ENCODE results near the gene FARP1.

FARP1 gene

DNA sequence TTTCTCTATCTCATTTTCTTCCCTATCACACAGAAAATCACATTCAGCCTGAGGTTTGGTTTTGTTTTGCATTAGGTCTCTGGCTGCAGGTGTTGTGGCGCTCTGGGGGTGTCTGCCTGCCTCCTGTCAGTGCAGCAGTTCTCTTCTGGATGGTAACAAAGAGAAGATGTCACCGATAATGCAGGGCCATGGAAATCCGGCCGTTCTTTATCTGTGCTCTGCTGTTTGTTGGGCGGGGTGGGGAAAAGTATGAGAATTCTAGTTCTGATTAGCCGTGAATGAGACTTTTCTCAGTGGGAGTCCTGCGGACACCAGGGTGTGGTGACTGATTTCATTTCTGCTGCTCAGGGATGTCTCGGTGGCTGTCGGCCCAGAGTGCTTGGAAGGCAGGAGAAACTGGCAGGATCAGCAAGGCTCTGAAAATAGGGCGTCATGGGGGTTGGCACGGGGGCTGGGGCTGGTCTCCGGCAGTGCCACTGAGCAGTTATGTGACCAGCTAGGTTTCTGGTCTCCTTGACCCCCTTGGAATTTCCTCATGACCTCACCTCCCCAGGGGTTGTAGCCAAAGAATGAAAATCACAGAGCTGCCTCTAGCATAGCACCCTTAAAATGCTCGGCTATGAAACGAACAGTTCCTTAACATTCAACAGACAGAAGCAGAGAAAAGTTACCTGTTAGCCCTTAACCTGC is 29.2 kb downstream of the FARP1 start:
- TF ChIP-seq, protein P1, sequence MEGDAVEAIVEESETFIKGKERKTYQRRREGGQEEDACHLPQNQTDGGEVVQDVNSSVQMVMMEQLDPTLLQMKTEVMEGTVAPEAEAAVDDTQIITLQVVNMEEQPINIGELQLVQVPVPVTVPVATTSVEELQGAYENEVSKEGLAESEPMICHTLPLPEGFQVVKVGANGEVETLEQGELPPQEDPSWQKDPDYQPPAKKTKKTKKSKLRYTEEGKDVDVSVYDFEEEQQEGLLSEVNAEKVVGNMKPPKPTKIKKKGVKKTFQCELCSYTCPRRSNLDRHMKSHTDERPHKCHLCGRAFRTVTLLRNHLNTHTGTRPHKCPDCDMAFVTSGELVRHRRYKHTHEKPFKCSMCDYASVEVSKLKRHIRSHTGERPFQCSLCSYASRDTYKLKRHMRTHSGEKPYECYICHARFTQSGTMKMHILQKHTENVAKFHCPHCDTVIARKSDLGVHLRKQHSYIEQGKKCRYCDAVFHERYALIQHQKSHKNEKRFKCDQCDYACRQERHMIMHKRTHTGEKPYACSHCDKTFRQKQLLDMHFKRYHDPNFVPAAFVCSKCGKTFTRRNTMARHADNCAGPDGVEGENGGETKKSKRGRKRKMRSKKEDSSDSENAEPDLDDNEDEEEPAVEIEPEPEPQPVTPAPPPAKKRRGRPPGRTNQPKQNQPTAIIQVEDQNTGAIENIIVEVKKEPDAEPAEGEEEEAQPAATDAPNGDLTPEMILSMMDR (IDR thresholded peaks at IDR 0.05), result no peak
- Histone ChIP-seq H3K27me3 (no peaks in the 10 kb centered on the region), H3K4me1 (ENCODE audit: control insufficient read depth in 1 of 2, insufficient read depth in 1 of 2, low read depth in 1 of 2, low read length in 1 of 2) (no peaks in the 10 kb centered on the region), H3K9me3 (no peaks in the 10 kb centered on the region), H3K4me3 (ENCODE audit: low read depth in 1 of 2, low read length in 1 of 2) (no peak overlapping the region), H3K27ac (no peak overlapping the region), H3K36me3 (no peaks in the 10 kb centered on the region)

DNA sequence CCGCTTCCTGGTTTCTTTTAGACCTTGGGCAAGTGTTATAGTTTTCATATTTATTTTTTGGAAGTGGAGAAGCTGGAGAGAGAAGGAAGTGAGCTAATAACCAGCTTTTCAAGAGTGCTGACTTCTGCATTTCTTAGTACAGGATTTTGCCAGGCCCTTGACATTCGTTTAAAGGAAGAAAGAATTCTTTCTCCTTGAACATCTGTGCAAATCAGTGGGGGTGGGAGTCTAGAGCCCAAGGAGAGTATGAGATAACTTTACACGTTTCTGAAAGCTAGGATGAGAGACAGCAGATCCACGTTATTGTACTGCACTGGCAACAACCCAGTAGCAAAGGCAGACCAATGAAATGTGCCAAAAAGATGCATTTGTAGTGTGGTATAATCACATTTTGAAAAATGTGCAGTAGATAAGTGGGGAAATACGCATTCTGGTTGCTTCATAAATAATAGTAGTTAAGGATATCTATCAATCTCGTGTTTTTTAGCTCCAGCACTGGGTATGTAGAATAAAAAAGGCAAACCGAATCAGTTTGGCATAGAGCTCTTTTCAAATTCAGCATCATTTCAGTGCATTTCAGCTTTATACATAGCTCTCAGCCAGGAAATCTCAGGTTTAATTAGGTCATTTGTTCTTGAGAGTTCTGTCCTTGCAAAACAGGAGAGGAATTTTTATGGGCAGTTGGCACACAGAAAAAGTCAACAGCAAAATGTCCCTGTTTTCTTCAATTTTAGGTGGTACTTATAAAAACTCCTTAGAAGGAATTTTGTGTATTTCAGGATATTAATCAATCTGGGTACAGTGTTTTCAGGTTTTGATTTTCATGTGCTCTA is 29.9 kb downstream of the FARP1 start:
- H3K27ac ChIP-seq, result no peak overlapping the region
- no peaks in the 10 kb centered on the region for H3K36me3 ChIP-seq
- H3K4me1 ChIP-seq (ENCODE audit: control insufficient read depth in 1 of 2, insufficient read depth in 1 of 2, low read depth in 1 of 2, low read length in 1 of 2), result no peaks in the 10 kb centered on the region
- no peaks in the 10 kb centered on the region for H3K9me3 ChIP-seq
- TF ChIP-seq, protein P1 (IDR thresholded peaks at IDR 0.05), result no peak
- no peaks in the 10 kb centered on the region for H3K27me3 ChIP-seq
- H3K4me3 ChIP-seq (ENCODE audit: low read depth in 1 of 2, low read length in 1 of 2), result no peak overlapping the region

DNA sequence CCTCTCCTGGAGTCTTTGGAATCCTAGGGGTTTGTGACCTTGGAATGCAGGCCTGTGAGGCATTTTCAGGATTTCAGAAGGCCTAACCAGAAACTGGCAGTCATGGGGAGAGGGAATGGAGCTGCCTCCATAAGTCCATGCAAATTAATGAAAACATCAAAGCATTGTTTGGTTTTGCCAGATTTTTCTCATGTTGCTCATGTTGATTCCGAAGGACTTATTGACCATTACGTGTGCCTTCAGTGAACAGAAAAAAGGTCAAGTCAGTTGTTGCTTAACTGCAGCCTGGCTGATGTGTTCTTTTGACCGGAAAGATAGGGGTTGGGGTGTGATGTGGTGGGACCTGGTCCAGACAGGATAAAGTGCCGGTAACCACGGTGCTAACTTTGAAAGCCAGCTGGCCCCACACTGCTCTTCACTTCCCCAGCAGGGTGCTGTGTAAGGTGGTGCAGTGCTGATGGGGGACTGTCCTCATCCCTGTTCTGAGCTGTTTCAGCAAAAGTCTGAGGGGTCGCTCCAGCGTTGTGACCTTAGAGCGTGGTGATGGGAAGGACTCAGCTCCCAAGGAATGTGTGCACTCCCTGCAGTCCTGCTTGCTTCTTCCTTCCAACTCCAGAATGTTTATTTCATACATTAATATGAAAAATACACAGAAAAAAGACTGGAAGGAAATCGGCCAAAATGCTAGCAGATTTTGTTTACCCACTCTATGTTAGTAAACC is 30.7 kb downstream of the FARP1 start:
- TF ChIP-seq, protein P1 (IDR thresholded peaks at IDR 0.05), result no peak
- no peak overlapping the region for H3K27ac ChIP-seq
- H3K36me3 ChIP-seq, result no peaks in the 10 kb centered on the region
- H3K4me1 ChIP-seq (ENCODE audit: control insufficient read depth in 1 of 2, insufficient read depth in 1 of 2, low read depth in 1 of 2, low read length in 1 of 2), result no peaks in the 10 kb centered on the region
- H3K27me3 ChIP-seq, result no peaks in the 10 kb centered on the region
- no peaks in the 10 kb centered on the region for H3K9me3 ChIP-seq
- no peak overlapping the region for H3K4me3 ChIP-seq (ENCODE audit: low read depth in 1 of 2, low read length in 1 of 2)

DNA sequence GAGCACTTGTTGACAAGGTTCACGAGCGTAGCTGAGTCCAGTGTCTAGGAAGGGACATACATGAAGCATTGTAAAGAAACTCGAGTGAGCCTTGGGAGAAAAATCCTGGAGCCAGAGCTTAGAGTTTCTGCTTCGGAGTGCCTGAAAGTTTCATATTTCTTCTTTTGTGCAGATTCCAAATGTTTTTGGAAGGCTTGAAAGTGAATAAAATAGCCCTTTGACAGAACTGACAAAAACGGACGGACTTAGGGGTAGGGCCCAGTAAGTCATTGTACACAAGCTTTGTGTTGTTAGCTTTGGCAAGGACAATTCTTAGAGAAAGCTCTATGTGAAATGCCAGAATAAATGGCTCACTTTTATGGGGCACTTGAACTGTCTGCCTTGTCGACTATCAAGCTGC is 31.4 kb downstream of the FARP1 start:
- H3K4me1 ChIP-seq (ENCODE audit: control insufficient read depth in 1 of 2, insufficient read depth in 1 of 2, low read depth in 1 of 2, low read length in 1 of 2), result no peaks in the 10 kb centered on the region
- no peak overlapping the region for H3K4me3 ChIP-seq (ENCODE audit: low read depth in 1 of 2, low read length in 1 of 2)
- H3K36me3 ChIP-seq, result no peaks in the 10 kb centered on the region
- TF ChIP-seq, protein P1 (IDR thresholded peaks at IDR 0.05), result no peak
- H3K27me3 ChIP-seq, result no peaks in the 10 kb centered on the region
- H3K9me3 ChIP-seq, result no peaks in the 10 kb centered on the region
- no peak overlapping the region for H3K27ac ChIP-seq

DNA sequence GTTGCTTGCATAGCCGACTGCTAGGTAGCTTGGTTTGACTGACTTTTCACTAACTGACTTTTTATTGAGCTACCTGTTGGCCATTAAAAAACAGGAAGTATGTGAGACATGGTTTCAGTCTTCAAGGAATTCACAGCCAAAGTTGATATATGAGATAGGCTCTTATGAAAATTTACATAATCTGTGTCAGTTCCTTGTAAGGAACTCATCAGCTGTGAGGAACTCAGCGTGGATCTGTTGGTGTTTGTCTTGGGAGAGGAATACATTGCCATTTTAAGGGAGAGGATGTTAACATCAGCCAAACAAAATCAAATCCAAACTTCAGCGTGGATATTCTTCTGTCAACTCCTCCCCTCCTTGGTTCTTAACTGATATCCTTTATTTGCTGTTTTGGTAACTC is 32.1 kb downstream of the FARP1 start:
- no peaks in the 10 kb centered on the region for H3K36me3 ChIP-seq
- H3K27ac ChIP-seq, result no peak overlapping the region
- H3K4me1 ChIP-seq (ENCODE audit: control insufficient read depth in 1 of 2, insufficient read depth in 1 of 2, low read depth in 1 of 2, low read length in 1 of 2), result no peaks in the 10 kb centered on the region
- H3K4me3 ChIP-seq (ENCODE audit: low read depth in 1 of 2, low read length in 1 of 2), result no peak overlapping the region
- no peaks in the 10 kb centered on the region for H3K27me3 ChIP-seq
- H3K9me3 ChIP-seq, result no peaks in the 10 kb centered on the region
- TF ChIP-seq, protein P1 (IDR thresholded peaks at IDR 0.05), result no peak

Data from neutrophil (primary cell).